Stimulated activated effector memory CD8-positive, alpha-beta T cell treated with anti-CD3 and anti-CD28 coated beads, Interleukin-12 subunit alpha, Interleukin-12 subunit beta, amount 100 ng/mL, for 72 hours (primary cell): ENCODE measurements around the gene CYP2D6.
"Not testable (repeated sequence)": the region's sequence is repeated elsewhere in the genome, so short reads cannot be mapped to it uniquely, and the experiment has no call there.

Experiments used
- ATAC-seq: fragments of 150-1000 bp; cut with Tn5 transposase; 2 replicates; pipeline ENCODE4 v1.10.0; 2021
- DNase-seq, 2 donors: peaks; one replicate each; pipeline ENCODE4 v3.0.0; 2021 to 2022; ENCODE audit warnings: low spot score in 2 of 2
- H3K27ac Mint-ChIP-seq: one replicate; pipeline ENCODE4 v1.8.0; 2022; ENCODE audit warnings: mild to moderate bottlenecking, mixed read lengths
- H3K36me3 Mint-ChIP-seq: one replicate; pipeline ENCODE4 v1.8.0; 2022; ENCODE audit warnings: mild to moderate bottlenecking, mixed read lengths
- H3K4me1 Mint-ChIP-seq: one replicate; pipeline ENCODE4 v1.8.0; 2022; ENCODE audit warnings: mixed read lengths
- H3K4me3 Mint-ChIP-seq: one replicate; pipeline ENCODE4 v1.8.0; 2022; ENCODE audit warnings: mild to moderate bottlenecking, mixed read lengths
- H3K9me3 Mint-ChIP-seq: one replicate; pipeline ENCODE4 v1.8.0; 2022; ENCODE audit warnings: mixed read lengths

Gene CYP2D6

DNA sequence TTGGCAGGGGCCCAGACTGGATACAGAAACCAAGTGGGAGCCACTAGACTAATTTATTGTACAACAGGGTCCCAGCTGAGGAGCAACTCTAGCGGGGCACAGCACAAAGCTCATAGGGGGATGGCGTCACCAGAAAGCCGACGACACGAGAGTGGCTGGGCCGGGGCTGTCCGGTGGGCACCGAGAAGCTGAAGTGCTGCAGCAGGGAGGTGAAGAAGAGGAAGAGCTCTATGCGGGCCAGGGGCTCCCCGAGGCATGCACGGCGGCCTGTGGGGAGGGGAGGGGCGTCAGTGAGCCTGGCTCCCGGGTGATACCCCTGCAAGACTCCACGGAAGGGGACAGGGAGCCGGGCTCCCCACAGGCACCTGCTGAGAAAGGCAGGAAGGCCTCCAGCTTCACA, 19.2 kb upstream of the CYP2D6 start:
- not testable (repeated sequence) for H3K4me3 Mint-ChIP-seq, DNase-seq, H3K9me3 Mint-ChIP-seq, H3K36me3 Mint-ChIP-seq, ATAC-seq, H3K4me1 Mint-ChIP-seq
- H3K27ac Mint-ChIP-seq = peak overlapping the region; percentile 43

GRCh38 chr22:42145175-42145574, 14.6 kb upstream of the CYP2D6 start:
- ATAC-seq (no peak), DNase-seq (no peak)
- H3K27ac Mint-ChIP-seq = peak overlapping the region; percentile 62
- peaks cover 6% of the 10 kb centered on the region for H3K36me3 Mint-ChIP-seq
- H3K4me1 Mint-ChIP-seq = no peaks in the 10 kb centered on the region
- H3K9me3 Mint-ChIP-seq = no peaks in the 10 kb centered on the region
- no peak overlapping the region for H3K4me3 Mint-ChIP-seq

GRCh38 chr22:42143859-42144822, 13.5 kb upstream of the CYP2D6 start:
- H3K36me3 Mint-ChIP-seq, H3K27ac Mint-ChIP-seq, ATAC-seq, DNase-seq, H3K9me3 Mint-ChIP-seq, H3K4me1 Mint-ChIP-seq, H3K4me3 Mint-ChIP-seq: not testable (repeated sequence)

GRCh38 chr22:42142771-42143461, 12.3 kb upstream of the CYP2D6 start:
- ATAC-seq (no peak), DNase-seq (no peak)
- Mint-ChIP-seq H3K9me3 (no peaks in the 10 kb centered on the region), H3K27ac (no peak overlapping the region), H3K4me1 (no peaks in the 10 kb centered on the region), H3K36me3 (peaks cover 6% of the 10 kb centered on the region), H3K4me3 (no peak overlapping the region)

DNA sequence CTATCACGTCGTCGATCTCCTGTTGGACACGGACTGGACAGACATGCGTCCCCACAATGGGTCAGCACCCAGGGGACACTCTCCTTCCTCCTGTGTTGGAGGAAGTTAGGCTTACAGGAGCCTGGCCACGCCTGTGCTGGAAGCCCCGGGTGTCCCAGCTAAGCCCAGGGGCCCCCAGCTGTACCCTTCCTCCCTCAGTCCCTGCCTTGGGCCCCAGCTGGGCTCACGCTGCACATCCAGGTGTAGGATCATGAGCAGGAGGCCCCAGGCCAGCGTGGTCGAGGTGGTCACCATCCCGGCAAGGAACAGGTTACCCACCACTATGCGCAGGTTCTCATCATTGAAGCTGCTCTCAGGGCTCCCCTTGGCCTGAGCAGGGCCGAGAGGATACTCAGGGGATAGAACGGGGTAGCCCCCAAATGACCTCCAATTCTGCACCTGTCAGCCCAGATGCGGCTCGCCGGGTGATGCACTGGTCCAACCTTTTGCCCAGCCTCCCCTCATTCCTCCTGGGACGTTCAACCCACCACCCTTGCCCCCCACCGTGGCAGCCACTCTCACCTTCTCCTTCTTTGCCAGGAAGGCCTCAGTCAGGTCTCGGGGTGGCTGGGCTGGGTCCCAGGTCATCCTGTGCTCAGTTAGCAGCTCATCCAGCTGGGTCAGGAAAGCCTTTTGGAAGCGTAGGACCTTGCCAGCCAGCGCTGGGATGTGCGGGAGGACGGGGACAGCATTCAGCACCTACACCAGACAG, 10.9 kb upstream of the CYP2D6 start:
- not testable (repeated sequence) for H3K9me3 Mint-ChIP-seq, H3K4me1 Mint-ChIP-seq, H3K27ac Mint-ChIP-seq, H3K36me3 Mint-ChIP-seq, H3K4me3 Mint-ChIP-seq, ATAC-seq, DNase-seq

DNA sequence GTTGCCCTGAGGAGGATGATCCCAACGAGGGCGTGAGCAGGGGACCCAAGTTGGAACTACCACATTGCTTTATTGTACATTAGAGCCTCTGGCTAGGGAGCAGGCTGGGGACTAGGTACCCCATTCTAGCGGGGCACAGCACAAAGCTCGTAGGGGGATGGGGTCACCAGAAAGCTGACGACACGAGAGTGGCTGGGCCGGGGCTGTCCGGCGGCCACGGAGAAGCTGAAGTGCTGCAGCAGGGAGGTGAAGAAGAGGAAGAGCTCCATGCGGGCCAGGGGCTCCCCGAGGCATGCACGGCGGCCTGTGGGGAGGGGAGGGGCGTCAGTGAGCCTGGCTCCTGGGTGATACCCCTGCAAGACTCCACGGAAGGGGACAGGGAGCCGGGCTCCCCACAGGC, 9.5 kb upstream of the CYP2D6 start:
- H3K4me3 Mint-ChIP-seq, H3K27ac Mint-ChIP-seq, ATAC-seq, H3K36me3 Mint-ChIP-seq, H3K9me3 Mint-ChIP-seq, DNase-seq, H3K4me1 Mint-ChIP-seq: not testable (repeated sequence)

DNA sequence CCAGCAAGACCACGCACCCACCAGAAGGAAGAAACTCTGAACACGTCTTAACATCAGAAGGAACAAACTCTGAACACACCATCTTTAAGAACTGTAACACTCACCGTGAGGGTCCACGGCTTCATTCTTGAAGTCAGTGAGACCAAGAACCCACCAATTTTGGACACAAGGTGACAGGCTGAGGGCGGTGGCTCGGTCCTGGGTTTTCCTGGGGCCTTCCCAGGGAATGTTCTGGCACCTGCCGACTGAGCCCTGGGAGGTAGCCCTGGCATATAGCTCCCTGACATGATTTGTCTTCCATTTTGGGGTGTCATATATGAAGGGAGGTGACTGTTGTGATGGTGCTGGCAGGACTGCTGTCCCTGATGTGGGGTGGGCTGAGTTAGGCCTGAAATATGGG, 8.9 kb upstream of the CYP2D6 start:
- not testable (repeated sequence) for ATAC-seq, H3K4me1 Mint-ChIP-seq, DNase-seq, H3K9me3 Mint-ChIP-seq, H3K4me3 Mint-ChIP-seq, H3K27ac Mint-ChIP-seq, H3K36me3 Mint-ChIP-seq

DNA sequence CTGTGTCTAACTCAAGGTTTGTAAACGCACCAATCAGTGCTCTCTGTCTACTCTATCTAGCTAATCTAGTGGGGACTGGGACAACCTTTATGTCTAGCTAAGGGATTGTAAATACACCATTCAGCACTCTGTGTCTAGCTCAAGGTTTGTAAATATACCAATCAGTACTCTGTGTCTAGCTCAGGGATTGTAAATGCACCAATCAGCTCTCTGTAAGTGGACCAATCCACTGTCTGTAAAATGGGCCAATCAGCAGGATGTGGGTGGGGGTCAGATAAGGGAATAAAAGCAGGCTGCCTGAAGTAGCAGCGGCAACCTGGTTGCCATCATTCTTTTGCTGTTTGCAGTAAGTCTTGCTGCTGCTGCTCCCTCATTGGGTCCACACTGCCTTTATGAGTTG, 8.4 kb upstream of the CYP2D6 start:
- Mint-ChIP-seq H3K4me1 (no peaks in the 10 kb centered on the region), H3K36me3 (peaks cover 6% of the 10 kb centered on the region), H3K4me3 (no peak overlapping the region), H3K27ac (no peak overlapping the region), H3K9me3 (no peaks in the 10 kb centered on the region)
- DNase-seq (no peak), ATAC-seq (no peak)

DNA sequence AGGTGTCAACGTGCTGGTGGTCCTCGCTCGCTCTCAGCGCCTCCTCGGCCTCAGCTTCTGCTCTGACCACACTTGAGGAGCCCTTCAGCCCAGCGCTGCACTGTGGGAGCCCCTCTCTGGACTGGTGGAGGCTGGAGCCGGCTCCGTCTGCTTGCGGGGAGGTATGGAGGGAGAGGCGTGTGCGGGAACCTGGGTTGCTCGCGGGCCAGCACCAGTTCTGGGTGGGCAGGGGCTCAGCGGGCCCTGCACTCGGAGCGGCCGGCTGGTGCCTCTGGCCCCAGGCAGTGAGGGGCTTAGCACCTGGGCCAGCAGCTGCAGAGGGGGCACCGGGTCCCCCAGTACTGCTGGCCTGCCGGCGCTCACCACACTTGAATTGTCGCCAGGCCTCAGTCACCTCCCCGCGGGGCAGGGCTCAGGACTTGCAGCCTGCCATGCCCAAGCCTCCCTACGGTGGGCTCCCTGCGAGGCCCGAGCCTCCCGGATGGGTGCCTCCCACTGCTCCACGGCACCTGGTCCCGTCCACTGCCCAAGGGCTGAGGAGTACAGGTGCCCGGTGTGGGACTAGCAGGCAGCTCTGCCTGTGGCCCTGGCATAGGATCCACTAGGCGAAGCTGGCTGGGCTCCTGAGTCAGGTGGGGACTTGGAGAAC, 7.6 kb upstream of the CYP2D6 start:
- peaks cover 6% of the 10 kb centered on the region for H3K36me3 Mint-ChIP-seq
- H3K4me1 Mint-ChIP-seq = no peaks in the 10 kb centered on the region
- ATAC-seq = no peak
- no peak overlapping the region for H3K27ac Mint-ChIP-seq
- DNase-seq = no peak
- H3K4me3 Mint-ChIP-seq = no peak overlapping the region
- no peaks in the 10 kb centered on the region for H3K9me3 Mint-ChIP-seq

- ATAC-seq = peak; percentile 89
- not testable (repeated sequence) for H3K27ac Mint-ChIP-seq, DNase-seq, H3K9me3 Mint-ChIP-seq, H3K4me1 Mint-ChIP-seq, H3K36me3 Mint-ChIP-seq, H3K4me3 Mint-ChIP-seq
Observed at GRCh38 chr22:42135688-42136087, 5.1 kb upstream of the CYP2D6 start.

- Mint-ChIP-seq H3K27ac (no peak overlapping the region), H3K4me1 (no peaks in the 10 kb centered on the region), H3K9me3 (no peaks in the 10 kb centered on the region), H3K36me3 (no peaks in the 10 kb centered on the region), H3K4me3 (no peak overlapping the region)
- DNase-seq (no peak), ATAC-seq (no peak)
Observed at GRCh38 chr22:42134100-42135020, 3.8 kb upstream of the CYP2D6 start.

GRCh38 chr22:42132457-42132856, 1.8 kb upstream of the CYP2D6 start:
- DNase-seq = no peak
- ATAC-seq = no peak
- peak overlapping the region; percentile 37 for H3K27ac Mint-ChIP-seq
- H3K9me3 Mint-ChIP-seq = no peaks in the 10 kb centered on the region
- no peaks in the 10 kb centered on the region for H3K4me1 Mint-ChIP-seq
- H3K36me3 Mint-ChIP-seq = no peaks in the 10 kb centered on the region
- H3K4me3 Mint-ChIP-seq = no peak overlapping the region

DNA sequence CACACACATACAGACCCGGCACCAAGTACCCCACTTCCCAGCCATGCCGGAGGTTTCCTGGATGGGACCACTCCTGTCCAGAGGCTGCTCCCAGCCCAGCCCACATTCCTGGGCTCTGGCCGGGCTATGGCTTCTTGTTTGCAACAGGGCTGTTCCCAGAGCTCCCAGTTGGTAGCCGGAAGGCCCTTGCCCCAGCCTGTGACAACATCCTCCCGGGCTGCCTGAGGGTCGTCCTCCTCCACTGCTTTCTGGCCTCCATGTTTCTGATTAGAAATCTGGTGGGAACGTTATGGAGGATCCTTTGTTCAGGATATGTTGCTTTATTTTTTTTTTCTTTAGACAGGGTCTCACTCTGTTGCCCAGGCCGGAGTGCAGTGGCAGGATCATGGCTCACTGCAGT, 952 bp upstream of the CYP2D6 start:
- H3K9me3 Mint-ChIP-seq = no peaks in the 10 kb centered on the region
- peak overlapping the region; percentile 37 for H3K27ac Mint-ChIP-seq
- no peak overlapping the region for H3K4me3 Mint-ChIP-seq
- no peak for ATAC-seq
- H3K36me3 Mint-ChIP-seq = no peaks in the 10 kb centered on the region
- H3K4me1 Mint-ChIP-seq = no peaks in the 10 kb centered on the region
- DNase-seq = no peak

GRCh38 chr22:42130182-42130581, 428 bp downstream of the CYP2D6 start:
- H3K4me3 Mint-ChIP-seq, H3K36me3 Mint-ChIP-seq, H3K4me1 Mint-ChIP-seq, H3K27ac Mint-ChIP-seq, ATAC-seq, H3K9me3 Mint-ChIP-seq, DNase-seq: not testable (repeated sequence)
